Activated CD8-positive, alpha-beta T cell treated with anti-CD3 and anti-CD28 coated beads for 36 hours (primary cell): ENCODE data around the gene ASRGL1. TPM values are rescaled to one million over a fixed set of nuclear protein-coding genes. Genes with fewer than 3 reads are reported as not detected.

Source experiments
- ATAC-seq: fragments of 200-7000 bp; cut with Tn5 transposase; one replicate; pipeline ENCODE4 v1.10.0; 2021; ENCODE audit warnings: mild to moderate bottlenecking, moderate library complexity
- CTCF ChIA-PET: fragments of 350-600 bp; sonication (Branson Sonifier 250); formaldehyde crosslinking; loops from one replicate; lab custom pipeline; 2021; ENCODE audit warnings: antibody characterized with exemption; lab: Charles Lee
- POLR2A ChIA-PET: fragments of 350-600 bp; sonication (Branson Sonifier 250); formaldehyde crosslinking; loops from one replicate; lab custom pipeline; 2021; ENCODE audit warnings: antibody characterized with exemption; lab: Charles Lee
- DNase-seq: peaks from one replicate; pipeline ENCODE4 v3.0.0-alpha.2; 2020
- H3K27ac Mint-ChIP-seq: one replicate; pipeline ENCODE4 v1.8.0; 2021; ENCODE audit warnings: mild to moderate bottlenecking, mixed read lengths
- H3K27me3 Mint-ChIP-seq: one replicate; pipeline ENCODE4 v1.8.0; 2021; ENCODE audit warnings: mixed read lengths
- H3K36me3 Mint-ChIP-seq: one replicate; pipeline ENCODE4 v1.8.0; 2021; ENCODE audit warnings: low read depth, mixed read lengths
- H3K4me1 Mint-ChIP-seq: one replicate; pipeline ENCODE4 v1.8.0; 2021; ENCODE audit warnings: low read depth, mixed read lengths
- H3K4me3 Mint-ChIP-seq: one replicate; pipeline ENCODE4 v1.8.0; 2021; ENCODE audit warnings: mild to moderate bottlenecking, moderate library complexity, mixed read lengths
- H3K9me3 Mint-ChIP-seq: one replicate; pipeline ENCODE4 v1.8.0; 2021; ENCODE audit warnings: mixed read lengths
- CTCF ChIP-seq: fragments of 200-600 bp; IDR thresholded peaks from one replicate; pipeline ENCODE4 v1.8.0; 2022; ENCODE audit warnings: antibody characterized with exemption, mild to moderate bottlenecking
- intact Hi-C: fragments of 100-400 bp; cut with micrococcal nuclease; formaldehyde crosslinking; loops from one replicate; pipeline ENCODE4 v1.10.0; 2022
- total RNA-seq, 2 experiments: library from RNA; stranded (reverse); gene quantifications; one replicate each; pipeline ENCODE4 v1.2.3, GENCODE V29; 2021

ASRGL1 gene
- total RNA-seq, 2 experiments from 2014 or later, result 6.4 to 6.7 TPM

DNA sequence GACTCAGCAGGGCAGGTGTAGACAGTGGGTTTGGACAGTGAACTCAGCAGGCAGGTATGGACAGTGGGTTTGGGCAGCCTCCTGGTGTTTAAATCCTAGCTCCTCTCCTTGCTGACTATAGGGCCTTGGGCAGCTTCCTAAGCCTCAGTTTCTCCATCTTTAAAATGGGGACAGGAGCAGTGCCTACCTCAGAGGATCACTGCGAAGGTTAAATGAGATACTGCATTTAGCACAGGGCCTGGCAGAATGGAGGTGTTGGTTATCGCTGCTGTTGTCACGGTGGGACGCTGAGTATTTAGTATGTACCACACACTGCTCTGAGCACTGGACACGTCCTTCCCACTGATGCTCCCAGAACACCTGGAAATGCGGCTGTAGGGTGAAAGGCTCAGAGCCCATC is 67.2 kb downstream of the ASRGL1 start:
- Mint-ChIP-seq H3K4me3 (no peak overlapping the region), H3K27me3 (no peaks in the 10 kb centered on the region), H3K27ac (no peak overlapping the region), H3K36me3 (no peaks in the 10 kb centered on the region), H3K4me1 (peaks cover 36% of the 10 kb centered on the region), H3K9me3 (no peaks in the 10 kb centered on the region)
- no peak for TF ChIP-seq CTCF
- intact Hi-C loops, result no loop called here
- ChIA-PET CTCF (interaction anchor here (2.1 to 2.2 kb wide), 2 partner anchors 9 to 20 kb away, joined by 8 to 12 read pairs; no protein-coding TSS in a partner anchor), POLR2A (no interaction called here)
- ATAC-seq, result no peak
- no peak for DNase-seq

- no peak overlapping the region for H3K4me3 Mint-ChIP-seq
- ChIA-PET CTCF (interaction anchor here (2.1 to 2.2 kb wide), 2 partner anchors 10 to 19 kb away, joined by 8 to 12 read pairs; no protein-coding TSS in a partner anchor), POLR2A (no interaction called here)
- ATAC-seq, result no peak
- intact Hi-C loops, result no loop called here
- no peaks in the 10 kb centered on the region for H3K36me3 Mint-ChIP-seq
- peaks cover 32% of the 10 kb centered on the region for H3K4me1 Mint-ChIP-seq
- TF ChIP-seq CTCF, result no peak
- no peaks in the 10 kb centered on the region for H3K27me3 Mint-ChIP-seq
- H3K27ac Mint-ChIP-seq, result no peak overlapping the region
- H3K9me3 Mint-ChIP-seq, result no peaks in the 10 kb centered on the region
- DNase-seq, result no peak
These were observed 67.7 kb downstream of the ASRGL1 start for GRCh38 chr11:62404901-62405300.

GRCh38 chr11:62406034-62406433 is 68.8 kb downstream of the ASRGL1 start:
- H3K36me3 Mint-ChIP-seq, result no peaks in the 10 kb centered on the region
- ChIA-PET POLR2A (no interaction called here), CTCF (interaction anchor here (1.2 to 2.6 kb wide), 2 partner anchors 11 to 19 kb away, joined by 7 to 14 read pairs; no protein-coding TSS in a partner anchor)
- intact Hi-C loops, result no loop called here
- DNase-seq (no peak), ATAC-seq (no peak)
- no peak overlapping the region for H3K27ac Mint-ChIP-seq
- no peaks in the 10 kb centered on the region for H3K9me3 Mint-ChIP-seq
- no peaks in the 10 kb centered on the region for H3K27me3 Mint-ChIP-seq
- no peak for TF ChIP-seq CTCF
- no peak overlapping the region for H3K4me3 Mint-ChIP-seq
- H3K4me1 Mint-ChIP-seq, result peaks cover 22% of the 10 kb centered on the region

DNA sequence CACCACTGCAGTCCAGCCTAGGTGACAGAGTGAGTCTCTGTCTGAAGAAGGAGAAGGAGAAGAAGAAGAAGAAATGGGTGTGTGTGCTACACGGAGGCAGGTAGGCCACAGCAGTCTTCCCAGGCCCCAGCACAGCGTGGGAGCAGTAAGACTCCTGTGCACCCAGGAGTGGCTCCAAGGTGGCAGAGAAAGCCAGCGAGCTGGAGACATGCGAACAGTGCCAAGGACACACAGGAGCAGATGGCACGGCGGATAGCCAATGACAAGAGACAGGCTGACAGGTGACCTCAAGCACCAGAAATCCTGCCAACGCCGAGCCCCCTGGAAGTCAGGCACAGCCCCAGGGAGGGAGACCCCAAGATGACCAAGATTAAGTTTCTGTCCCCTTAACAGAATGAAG is 72.6 kb downstream of the ASRGL1 start:
- Mint-ChIP-seq H3K4me3 (no peak overlapping the region), H3K27ac (no peak overlapping the region)
- no peak for ATAC-seq

More for the DNA sequence above, 72.6 kb downstream of the ASRGL1 start:
- POLR2A ChIA-PET, result no interaction called here
- intact Hi-C loops, result no loop called here
- no peak for DNase-seq
- Mint-ChIP-seq H3K36me3 (no peaks in the 10 kb centered on the region), H3K9me3 (no peaks in the 10 kb centered on the region), H3K4me1 (no peaks in the 10 kb centered on the region), H3K27me3 (no peaks in the 10 kb centered on the region)
- TF ChIP-seq CTCF, result no peak
- CTCF ChIA-PET, result interaction anchor here (1.0 to 2.3 kb wide), 5 partner anchors 15 to 133 kb away, joined by 3 to 8 read pairs (median 4); no protein-coding TSS in a partner anchor
